ENCODE measurements around the gene ELMO1. TPM values are rescaled to one million over a fixed set of nuclear protein-coding genes. Genes with fewer than 3 reads are reported as not detected.

Gene ELMO1
- total and polyA plus RNA-seq, 2 experiments from 2014 or later, result 6.5 to 24.9 TPM

- TF ChIP-seq NANOG (IDR thresholded peaks at IDR 0.05; ENCODE audit: borderline replicate concordance) (no peak), EZH2 (IDR thresholded peaks at IDR 0.05; ENCODE audit: low read depth, unreplicated experiment) (no peak), CREB1 (CRISPR knock-in tag; IDR thresholded peaks at IDR 0.05; ENCODE audit: low read depth) (no peak), POLR2AphosphoS5 (IDR thresholded peaks at IDR 0.05; ENCODE audit: low read depth) (no peak), STAT1 (IDR thresholded peaks at IDR 0.05; ENCODE audit: unreplicated experiment) (no peak), EZH2phosphoT487 (IDR thresholded peaks at IDR 0.05; ENCODE audit: unreplicated experiment) (no peak), REST (IDR thresholded peaks at IDR 0.05; ENCODE audit: unreplicated experiment) (no peak), ZNF331 (CRISPR knock-in tag; IDR thresholded peaks at IDR 0.05; ENCODE audit: low read depth) (no peak), ETS1 (IDR thresholded peaks at IDR 0.05) (no peak), ZNF114 (CRISPR knock-in tag; IDR thresholded peaks at IDR 0.05) (no peak)
These were observed 413.0 kb downstream of the ELMO1 start (continued) for GRCh38 chr7:37035631-37036030.

- peaks cover 13% of the 10 kb centered on the region for H3K4me1 Mint-ChIP-seq
- no peaks in the 10 kb centered on the region; the same call in 1 of the 3 replicates for H3K36me3 Mint-ChIP-seq (ENCODE audit: low read depth)
- no peaks in the 10 kb centered on the region for H4K20me1 ChIP-seq (replicated peaks; ENCODE audit: insufficient read depth)
- H3K27ac Mint-ChIP-seq, result no peak overlapping the region
- no peaks in the 10 kb centered on the region for H3K27me3 Mint-ChIP-seq (ENCODE audit: insufficient read depth, low read depth, poor library complexity)
- no peak overlapping the region for H3K4me2 ChIP-seq
- H2AFZ ChIP-seq, result no peak overlapping the region
- no peak for DNase-seq (ENCODE audit: low spot score)
- no peak overlapping the region for H3K4me3 Mint-ChIP-seq
- no peak overlapping the region for H3K4me3 ChIP-seq
- H3K27ac ChIP-seq (ENCODE audit: low read depth), result no peak overlapping the region
- no peaks in the 10 kb centered on the region for H3K79me2 ChIP-seq (replicated peaks; ENCODE audit: insufficient read depth)
- no peaks in the 10 kb centered on the region for H3F3A ChIP-seq (replicated peaks; ENCODE audit: low read depth)
- no peak for ATAC-seq
- no peaks in the 10 kb centered on the region; the same call in 2 of the 3 replicates for H3K9me3 Mint-ChIP-seq
- no peaks in the 10 kb centered on the region for H3K27me3 ChIP-seq (ENCODE audit: insufficient read depth)
- H3K9me2 ChIP-seq (ENCODE audit: insufficient read depth), result peaks cover 13% of the 10 kb centered on the region; the same call in 1 of the 2 replicates
- H3K4me1 ChIP-seq (ENCODE audit: insufficient read depth), result no peaks in the 10 kb centered on the region; the same call in 1 of the 2 replicates
- H3K36me3 ChIP-seq (ENCODE audit: insufficient read depth), result no peaks in the 10 kb centered on the region
- TF ChIP-seq JUNB (IDR thresholded peaks at IDR 0.05; ENCODE audit: unreplicated experiment), result no peak
- TF ChIP-seq STAT1 (IDR thresholded peaks at IDR 0.05; ENCODE audit: unreplicated experiment), result no peak
- TF ChIP-seq POLR2AphosphoS5 (IDR thresholded peaks at IDR 0.05; ENCODE audit: low read depth), result no peak
- no peak for TF ChIP-seq NANOG (IDR thresholded peaks at IDR 0.05; ENCODE audit: borderline replicate concordance)
- TF ChIP-seq REST (IDR thresholded peaks at IDR 0.05; ENCODE audit: unreplicated experiment), result no peak
- TF ChIP-seq EZH2phosphoT487 (IDR thresholded peaks at IDR 0.05; ENCODE audit: unreplicated experiment), result no peak
- TF ChIP-seq ETS1 (IDR thresholded peaks at IDR 0.05), result no peak
- no peak for TF ChIP-seq EZH2 (IDR thresholded peaks at IDR 0.05; ENCODE audit: low read depth, unreplicated experiment)
- TF ChIP-seq ZNF114 (CRISPR knock-in tag; IDR thresholded peaks at IDR 0.05), result no peak
- TF ChIP-seq CTCF (conservative IDR thresholded peaks at IDR 0.05; ENCODE audit: low read depth in 2 of 2), result no peak
- no peak for TF ChIP-seq ZNF331 (CRISPR knock-in tag; IDR thresholded peaks at IDR 0.05; ENCODE audit: low read depth)
- no peak for TF ChIP-seq CREB1 (CRISPR knock-in tag; IDR thresholded peaks at IDR 0.05; ENCODE audit: low read depth)
These were observed 415.5 kb downstream of the ELMO1 start for GRCh38 chr7:37033141-37033540.

All from GM23338 (cell line).